Measurements from ENCODE around the gene CCNF. TPM values are rescaled to one million over a fixed set of nuclear protein-coding genes. Genes with fewer than 3 reads are reported as not detected.

CCNF gene
- polyA plus RNA-seq, 2 of the 4 experiments (the other 2 are of a cell fraction) = 6.5 to 14.4 TPM

- TF ChIP-seq TP53 (CRISPR knock-in tag; IDR thresholded peaks at IDR 0.05) (no peak), ELK1 (IDR thresholded peaks at IDR 0.05; ENCODE audit: low read depth, low read length) (no peak), ZC3H11A (IDR thresholded peaks at IDR 0.05) (no peak), POLR2AphosphoS2 (conservative IDR thresholded peaks at IDR 0.05; ENCODE audit: low read length) (no peak), PBX3 (IDR thresholded peaks at IDR 0.05) (no peak)
Observed at GRCh38 chr16:2487517-2487842, 58.2 kb downstream of the CCNF start (continued).

GRCh38 chr16:2487903-2488531 lies 58.8 kb downstream of the CCNF start:
- TF ChIP-seq JUNB (IDR thresholded peaks at IDR 0.05) (no peak), USF2 (IDR thresholded peaks at IDR 0.05) (no peak), FOSL2 (IDR thresholded peaks at IDR 0.05) (no peak), FOSL2 (CRISPR knock-in tag; IDR thresholded peaks at IDR 0.05) (no peak), RFX5 (IDR thresholded peaks at IDR 0.05) (no peak), NPAS2 (CRISPR knock-in tag; IDR thresholded peaks at IDR 0.05; ENCODE audit: borderline replicate concordance) (no peak), TFCP2L1 (CRISPR knock-in tag; IDR thresholded peaks at IDR 0.05) (no peak), ATOH8 (CRISPR knock-in tag; IDR thresholded peaks at IDR 0.05; ENCODE audit: low read depth) (no peak), HEYL (CRISPR knock-in tag; IDR thresholded peaks at IDR 0.05) (no peak), KDM5A (IDR thresholded peaks at IDR 0.05) (no peak), NFE2L2 (conservative IDR thresholded peaks at IDR 0.05; ENCODE audit: low read length) (no peak), CEBPB (IDR thresholded peaks at IDR 0.05) (no peak), HOXA7 (CRISPR knock-in tag; IDR thresholded peaks at IDR 0.05) (no peak), HES2 (IDR thresholded peaks at IDR 0.05) (no peak), HMGXB4 (CRISPR knock-in tag; IDR thresholded peaks at IDR 0.05; ENCODE audit: borderline replicate concordance) (no peak), CHD2 (IDR thresholded peaks at IDR 0.05; ENCODE audit: low read length, partially characterized antibody) (no peak), TP53 (CRISPR knock-in tag; IDR thresholded peaks at IDR 0.05) (no peak), ZNF302 (CRISPR knock-in tag; IDR thresholded peaks at IDR 0.05) (no peak), HOXB13 (CRISPR knock-in tag; IDR thresholded peaks at IDR 0.05; ENCODE audit: low read depth) (no peak), E2F6 (IDR thresholded peaks at IDR 0.05; ENCODE audit: borderline replicate concordance, low read depth) (no peak)
- ChIA-PET CTCF (interaction anchor here (1.4 to 13.5 kb wide), 3 partner anchors 13 to 148 kb away, joined by 3 to 98 read pairs (median 4); partner anchors contain the start of gene ABCA3), POLR2A (interaction anchor here (0.6 kb wide), 1 partner anchor 20 kb away, joined by 3 read pairs; no protein-coding TSS in a partner anchor)
- WGBS (ENCODE audit: missing lambda C conversion rate) = 86% methylated on average over 15 of the region's 15 CpGs
- Histone ChIP-seq H3K4me2 (no peak overlapping the region), H3K27ac (no peak overlapping the region), H3K4me3 (no peak overlapping the region), H3K4me1 (no peaks in the 10 kb centered on the region), H3K9me3 (no peaks in the 10 kb centered on the region)
- FAIRE-seq (no peak), DNase-seq (ENCODE audit: low read depth in 1 of 2, low spot score in 1 of 2) (no peak), ATAC-seq (no peak)
